ENCODE measurements around the gene INTS1.

The INTS1 gene

GRCh38 chr7:1542841-1543747 is 38.9 kb upstream of the INTS1 start:
- no peak for DNase-seq

GRCh38 chr7:1542329-1542728 is 38.1 kb upstream of the INTS1 start:
- DNase-seq, result no peak

GRCh38 chr7:1541431-1542162 is 37.4 kb upstream of the INTS1 start:
- DNase-seq, result no peak

GRCh38 chr7:1540776-1541271 is 36.6 kb upstream of the INTS1 start:
- no peak for DNase-seq

GRCh38 chr7:1539882-1540775 is 35.9 kb upstream of the INTS1 start:
- no peak for DNase-seq

- DNase-seq, result no peak
These were observed 35.1 kb upstream of the INTS1 start for GRCh38 chr7:1539181-1539881.

GRCh38 chr7:1538544-1539180 is 34.5 kb upstream of the INTS1 start:
- no peak for DNase-seq

- peak; percentile 97 for DNase-seq
These were observed 33.6 kb upstream of the INTS1 start for GRCh38 chr7:1537535-1538412.

GRCh38 chr7:1536743-1537534 is 32.8 kb upstream of the INTS1 start:
- peak; percentile 99 for DNase-seq

- no peak for DNase-seq
These were observed 32.2 kb upstream of the INTS1 start for GRCh38 chr7:1536455-1536742.

- no peak for DNase-seq
These were observed 31.7 kb upstream of the INTS1 start for GRCh38 chr7:1535701-1536454.

GRCh38 chr7:1535100-1535458 is 30.9 kb upstream of the INTS1 start:
- no peak for DNase-seq

- DNase-seq, result no peak
These were observed 30.3 kb upstream of the INTS1 start for GRCh38 chr7:1534330-1535099.

- DNase-seq, result peak; percentile 91
These were observed 29.5 kb upstream of the INTS1 start for GRCh38 chr7:1533547-1534329.

GRCh38 chr7:1533255-1533546 is 29.0 kb upstream of the INTS1 start:
- DNase-seq, result no peak

- DNase-seq, result peak; percentile 89
These were observed 28.5 kb upstream of the INTS1 start for GRCh38 chr7:1532456-1533254.

GRCh38 chr7:1531979-1532455 is 27.8 kb upstream of the INTS1 start:
- no peak for DNase-seq

All from fibroblast of skin of right biceps (primary cell).